HepG2 (cell line): ENCODE data around the gene GAL3ST2. TPM values are rescaled to one million over a fixed set of nuclear protein-coding genes. Genes with fewer than 3 reads are reported as not detected.

Experiments used
- ERF ChIP-seq: IDR thresholded peaks from 2 replicates; pipeline ENCODE4 v1.6.1; 2018; ENCODE audit warnings: missing biosample characterization, missing genetic modification reagents
- MTA1 ChIP-seq: sonication (generic); formaldehyde crosslinking; IDR thresholded peaks from 2 replicates; pipeline ENCODE4 v1.4.0; 2020; ENCODE audit warnings: missing genetic modification reagents, mild to moderate bottlenecking, borderline replicate concordance
- NFIB ChIP-seq: sonication (generic); formaldehyde crosslinking; IDR thresholded peaks from 2 replicates; pipeline ENCODE4 v1.9.0; 2021; ENCODE audit warnings: missing genetic modification reagents, mild to moderate bottlenecking, borderline replicate concordance
- NR2F2 ChIP-seq: IDR thresholded peaks from 2 replicates; pipeline ENCODE4 v1.6.1; 2012; ENCODE audit warnings: low read depth, inconsistent platforms, borderline replicate concordance
- RBAK ChIP-seq: sonication (generic); formaldehyde crosslinking; IDR thresholded peaks from 2 replicates; pipeline ENCODE4 v1.5.1; 2020; ENCODE audit warnings: mild to moderate bottlenecking, missing genetic modification reagents
- RNF2 ChIP-seq: fragments of 450-650 bp; conservative IDR thresholded peaks from 2 replicates; pipeline ENCODE4 v1.6.1; 2016; ENCODE audit warnings: low read depth
- SMAD3 ChIP-seq: sonication (generic); formaldehyde crosslinking; IDR thresholded peaks from 2 replicates; pipeline ENCODE4 v1.4.0; 2020; ENCODE audit warnings: missing genetic modification reagents
- XRCC5 ChIP-seq: fragments of 200-400 bp; formaldehyde crosslinking; optimal IDR thresholded peaks from 2 replicates; pipeline ENCODE3; 2017; ENCODE audit warnings: mild to moderate bottlenecking, low read length
- ZNF205 ChIP-seq: IDR thresholded peaks from 2 replicates; pipeline ENCODE4 v1.6.1; 2018; ENCODE audit warnings: missing biosample characterization, missing genetic modification reagents
- ZNF225 ChIP-seq: sonication (generic); formaldehyde crosslinking; IDR thresholded peaks from 2 replicates; pipeline ENCODE4 v1.4.0; 2020; ENCODE audit warnings: mild to moderate bottlenecking, missing genetic modification reagents
- ZNF260 ChIP-seq: sonication (generic); formaldehyde crosslinking; IDR thresholded peaks from 2 replicates; pipeline ENCODE4 v1.4.0; 2020; ENCODE audit warnings: missing genetic modification reagents, low read depth, mild to moderate bottlenecking, borderline replicate concordance
- ZNF33B ChIP-seq: sonication (generic); formaldehyde crosslinking; IDR thresholded peaks from 2 replicates; pipeline ENCODE4 v1.5.1; 2020; ENCODE audit warnings: mild to moderate bottlenecking, missing genetic modification reagents
- polyA plus RNA-seq, 8 experiments: library from polyadenylated mRNA; depleted of rRNA in 3 of 8; stranded (reverse) in 7 of 8; unstranded in 1 of 8; fragments of >200 nt; fragmentation: Illumina TruSeq in 4 of 8; extraction: Trizol in 4 of 8; gene quantifications; 2 replicates each; pipeline versions ENCODE4 v1.2.1 to v1.2.3, GENCODE V29; 2011 to 2016; ENCODE audit warnings: low read depth in 4 of 8, missing spikeins in 1 of 8, mixed read lengths in 1 of 8; ENCODE audit not compliant: insufficient read depth in 1 of 8
- total RNA-seq, 5 experiments: library from RNA; depleted of rRNA; stranded (reverse); fragments of >200 nt; fragmentation: Illumina TruSeq; extraction: Trizol; gene quantifications; 2 replicates each; pipeline ENCODE4 v1.2.3, GENCODE V29; 2016; ENCODE audit warnings: low read depth in 1 of 5
- TF ChIP-seq, protein P1 (sequence below): IDR thresholded peaks from 2 replicates; pipeline ENCODE4 v1.6.1; 2016; ENCODE audit warnings: missing compliant biosample characterization, missing genetic modification reagents, borderline replicate concordance
- TF ChIP-seq, protein P2 (sequence below): sonication (generic); formaldehyde crosslinking; IDR thresholded peaks from 2 replicates; pipeline ENCODE4 v1.8.0; 2022; ENCODE audit warnings: mild to moderate bottlenecking, missing genetic modification reagents, moderate library complexity
- TF ChIP-seq, protein P3 (sequence below): fragments of 450-650 bp; IDR thresholded peaks from 2 replicates; pipeline ENCODE4 v1.6.1; 2017; ENCODE audit warnings: mild to moderate bottlenecking
- TF ChIP-seq, protein P4 (sequence below): sonication (generic); formaldehyde crosslinking; IDR thresholded peaks from 2 replicates; pipeline ENCODE4 v1.4.0; 2020; ENCODE audit warnings: mild to moderate bottlenecking, missing genetic modification reagents
- TF ChIP-seq, protein P5 (sequence below): fragments of 450-650 bp; IDR thresholded peaks from 2 replicates; pipeline ENCODE4 v1.6.1; 2016
- TF ChIP-seq, protein P6 (sequence below): sonication (generic); formaldehyde crosslinking; IDR thresholded peaks from 2 replicates; pipeline ENCODE4 v1.4.0; 2020; ENCODE audit warnings: mild to moderate bottlenecking, missing genetic modification reagents, borderline replicate concordance

The GAL3ST2 gene
- total and polyA plus RNA-seq, 2 of the 13 experiments (the other 11 are each of a cell fraction or from before 2014, with no cell fraction given): 0.17 to 0.20 TPM

DNA sequence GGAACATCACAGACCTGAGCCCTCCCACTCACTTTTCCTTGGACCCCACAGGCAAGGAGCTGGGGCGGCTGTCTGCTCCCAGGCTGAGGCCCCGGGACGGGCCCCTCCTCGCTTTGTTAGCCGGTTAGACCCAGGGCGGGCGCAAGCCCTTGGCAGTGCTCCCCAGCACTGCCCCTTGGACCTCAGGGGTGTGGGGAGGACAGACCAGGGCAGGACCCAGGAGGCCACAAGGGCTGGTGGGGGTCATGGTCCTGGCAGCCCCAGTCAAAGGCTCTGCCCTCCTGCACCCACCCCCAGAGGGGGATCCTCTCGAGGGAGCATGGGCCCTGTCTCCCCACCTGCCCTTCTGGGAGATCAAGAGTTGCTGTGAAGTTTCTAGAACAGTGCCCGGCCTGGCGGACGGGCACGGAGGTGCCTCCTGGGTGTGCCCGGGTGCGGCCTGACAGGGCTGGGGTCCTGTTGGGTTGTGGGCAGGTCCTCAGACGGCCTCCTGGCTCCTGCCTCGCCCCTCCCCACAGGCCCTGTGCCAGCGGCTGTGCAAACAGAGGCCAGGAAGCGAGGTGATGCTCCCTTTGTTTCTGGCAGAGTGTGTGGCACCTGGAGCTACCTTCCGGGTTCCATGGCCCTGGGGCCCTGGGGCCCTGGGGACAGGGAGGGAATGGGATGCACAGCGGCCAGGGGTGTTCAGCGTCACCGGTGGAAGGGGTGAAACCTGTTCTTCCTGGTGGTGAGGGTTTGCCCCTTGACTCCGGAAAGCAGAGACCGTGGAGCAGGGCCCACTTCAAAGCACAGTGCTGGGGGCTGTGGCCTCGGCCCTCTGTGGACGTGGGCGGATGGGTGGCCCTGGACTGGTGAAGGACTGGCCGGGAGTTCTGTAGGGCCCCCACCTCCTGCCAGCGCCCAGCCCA lies 2.9 kb upstream of the GAL3ST2 start (continued):
- TF ChIP-seq, protein P1, sequence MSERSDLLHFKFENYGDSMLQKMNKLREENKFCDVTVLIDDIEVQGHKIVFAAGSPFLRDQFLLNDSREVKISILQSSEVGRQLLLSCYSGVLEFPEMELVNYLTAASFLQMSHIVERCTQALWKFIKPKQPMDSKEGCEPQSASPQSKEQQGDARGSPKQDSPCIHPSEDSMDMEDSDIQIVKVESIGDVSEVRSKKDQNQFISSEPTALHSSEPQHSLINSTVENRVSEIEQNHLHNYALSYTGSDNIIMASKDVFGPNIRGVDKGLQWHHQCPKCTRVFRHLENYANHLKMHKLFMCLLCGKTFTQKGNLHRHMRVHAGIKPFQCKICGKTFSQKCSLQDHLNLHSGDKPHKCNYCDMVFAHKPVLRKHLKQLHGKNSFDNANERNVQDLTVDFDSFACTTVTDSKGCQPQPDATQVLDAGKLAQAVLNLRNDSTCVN: 0 out of 2 replicates have a peak, but pooled peaks have one; percentile 1
- TF ChIP-seq, protein P2, sequence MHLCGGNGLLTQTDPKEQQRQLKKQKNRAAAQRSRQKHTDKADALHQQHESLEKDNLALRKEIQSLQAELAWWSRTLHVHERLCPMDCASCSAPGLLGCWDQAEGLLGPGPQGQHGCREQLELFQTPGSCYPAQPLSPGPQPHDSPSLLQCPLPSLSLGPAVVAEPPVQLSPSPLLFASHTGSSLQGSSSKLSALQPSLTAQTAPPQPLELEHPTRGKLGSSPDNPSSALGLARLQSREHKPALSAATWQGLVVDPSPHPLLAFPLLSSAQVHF (CRISPR knock-in tag): no peak
- TF ChIP-seq, protein P3, sequence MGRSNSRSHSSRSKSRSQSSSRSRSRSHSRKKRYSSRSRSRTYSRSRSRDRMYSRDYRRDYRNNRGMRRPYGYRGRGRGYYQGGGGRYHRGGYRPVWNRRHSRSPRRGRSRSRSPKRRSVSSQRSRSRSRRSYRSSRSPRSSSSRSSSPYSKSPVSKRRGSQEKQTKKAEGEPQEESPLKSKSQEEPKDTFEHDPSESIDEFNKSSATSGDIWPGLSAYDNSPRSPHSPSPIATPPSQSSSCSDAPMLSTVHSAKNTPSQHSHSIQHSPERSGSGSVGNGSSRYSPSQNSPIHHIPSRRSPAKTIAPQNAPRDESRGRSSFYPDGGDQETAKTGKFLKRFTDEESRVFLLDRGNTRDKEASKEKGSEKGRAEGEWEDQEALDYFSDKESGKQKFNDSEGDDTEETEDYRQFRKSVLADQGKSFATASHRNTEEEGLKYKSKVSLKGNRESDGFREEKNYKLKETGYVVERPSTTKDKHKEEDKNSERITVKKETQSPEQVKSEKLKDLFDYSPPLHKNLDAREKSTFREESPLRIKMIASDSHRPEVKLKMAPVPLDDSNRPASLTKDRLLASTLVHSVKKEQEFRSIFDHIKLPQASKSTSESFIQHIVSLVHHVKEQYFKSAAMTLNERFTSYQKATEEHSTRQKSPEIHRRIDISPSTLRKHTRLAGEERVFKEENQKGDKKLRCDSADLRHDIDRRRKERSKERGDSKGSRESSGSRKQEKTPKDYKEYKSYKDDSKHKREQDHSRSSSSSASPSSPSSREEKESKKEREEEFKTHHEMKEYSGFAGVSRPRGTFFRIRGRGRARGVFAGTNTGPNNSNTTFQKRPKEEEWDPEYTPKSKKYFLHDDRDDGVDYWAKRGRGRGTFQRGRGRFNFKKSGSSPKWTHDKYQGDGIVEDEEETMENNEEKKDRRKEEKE: no peak
- TF ChIP-seq, protein P4, sequence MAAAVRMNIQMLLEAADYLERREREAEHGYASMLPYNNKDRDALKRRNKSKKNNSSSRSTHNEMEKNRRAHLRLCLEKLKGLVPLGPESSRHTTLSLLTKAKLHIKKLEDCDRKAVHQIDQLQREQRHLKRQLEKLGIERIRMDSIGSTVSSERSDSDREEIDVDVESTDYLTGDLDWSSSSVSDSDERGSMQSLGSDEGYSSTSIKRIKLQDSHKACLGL (CRISPR knock-in tag): 0 out of 2 replicates have a peak, but pooled peaks have one; percentile 24
- TF ChIP-seq ZNF225: no peak
- no peak for TF ChIP-seq RBAK (CRISPR knock-in tag)
- TF ChIP-seq SMAD3 (CRISPR knock-in tag): no peak; the same call in none of the 2 replicates
- TF ChIP-seq, protein P5, sequence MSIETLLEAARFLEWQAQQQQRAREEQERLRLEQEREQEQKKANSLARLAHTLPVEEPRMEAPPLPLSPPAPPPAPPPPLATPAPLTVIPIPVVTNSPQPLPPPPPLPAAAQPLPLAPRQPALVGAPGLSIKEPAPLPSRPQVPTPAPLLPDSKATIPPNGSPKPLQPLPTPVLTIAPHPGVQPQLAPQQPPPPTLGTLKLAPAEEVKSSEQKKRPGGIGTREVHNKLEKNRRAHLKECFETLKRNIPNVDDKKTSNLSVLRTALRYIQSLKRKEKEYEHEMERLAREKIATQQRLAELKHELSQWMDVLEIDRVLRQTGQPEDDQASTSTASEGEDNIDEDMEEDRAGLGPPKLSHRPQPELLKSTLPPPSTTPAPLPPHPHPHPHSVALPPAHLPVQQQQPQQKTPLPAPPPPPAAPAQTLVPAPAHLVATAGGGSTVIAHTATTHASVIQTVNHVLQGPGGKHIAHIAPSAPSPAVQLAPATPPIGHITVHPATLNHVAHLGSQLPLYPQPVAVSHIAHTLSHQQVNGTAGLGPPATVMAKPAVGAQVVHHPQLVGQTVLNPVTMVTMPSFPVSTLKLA: no peak
- no peak for TF ChIP-seq ZNF260 (CRISPR knock-in tag)
- no peak for TF ChIP-seq RNF2
- TF ChIP-seq ZNF33B (CRISPR knock-in tag): peak; percentile 70; the same call in 1 of the 2 replicates
- TF ChIP-seq, protein P6, sequence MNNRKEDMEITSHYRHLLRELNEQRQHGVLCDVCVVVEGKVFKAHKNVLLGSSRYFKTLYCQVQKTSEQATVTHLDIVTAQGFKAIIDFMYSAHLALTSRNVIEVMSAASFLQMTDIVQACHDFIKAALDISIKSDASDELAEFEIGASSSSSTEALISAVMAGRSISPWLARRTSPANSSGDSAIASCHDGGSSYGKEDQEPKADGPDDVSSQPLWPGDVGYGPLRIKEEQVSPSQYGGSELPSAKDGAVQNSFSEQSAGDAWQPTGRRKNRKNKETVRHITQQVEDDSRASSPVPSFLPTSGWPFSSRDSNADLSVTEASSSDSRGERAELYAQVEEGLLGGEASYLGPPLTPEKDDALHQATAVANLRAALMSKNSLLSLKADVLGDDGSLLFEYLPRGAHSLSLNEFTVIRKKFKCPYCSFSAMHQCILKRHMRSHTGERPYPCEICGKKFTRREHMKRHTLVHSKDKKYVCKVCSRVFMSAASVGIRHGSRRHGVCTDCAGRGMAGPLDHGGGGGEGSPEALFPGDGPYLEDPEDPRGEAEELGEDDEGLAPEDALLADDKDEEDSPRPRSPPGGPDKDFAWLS (CRISPR knock-in tag): no peak
- no peak; the same call in 1 of the 2 replicates for TF ChIP-seq ERF (CRISPR knock-in tag)
- TF ChIP-seq MTA1 (CRISPR knock-in tag): peak; percentile 43; the same call in 1 of the 2 replicates
- TF ChIP-seq XRCC5: peak; percentile 72
- TF ChIP-seq ZNF205 (CRISPR knock-in tag): no peak
- peak; percentile 19; the same call in 1 of the 2 replicates for TF ChIP-seq NR2F2
- TF ChIP-seq NFIB (CRISPR knock-in tag): 0 out of 2 replicates have a peak, but pooled peaks have one; percentile 71
